Measurements from ENCODE around the gene ZNF579.

DNA sequence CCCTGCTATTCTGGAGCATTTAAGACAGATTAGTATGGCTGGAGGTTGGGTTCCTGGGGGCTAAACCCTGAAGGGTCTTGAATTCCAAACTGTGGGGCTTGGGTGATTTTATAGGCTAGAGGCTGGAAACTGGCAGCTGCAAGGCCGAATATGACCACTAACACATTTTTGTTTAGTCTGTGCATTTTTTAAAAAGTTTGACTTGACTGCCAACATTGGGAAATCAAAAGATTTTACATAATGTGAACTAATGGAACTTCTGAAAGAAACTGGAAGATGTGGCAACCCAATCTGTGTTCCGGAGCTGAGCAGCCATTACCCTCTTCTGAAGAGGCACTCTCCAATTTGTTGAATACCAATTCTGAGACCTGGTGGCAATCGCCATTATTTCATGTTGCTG, 38.6 kb upstream of the ZNF579 start:
- TF ChIP-seq, protein P1, sequence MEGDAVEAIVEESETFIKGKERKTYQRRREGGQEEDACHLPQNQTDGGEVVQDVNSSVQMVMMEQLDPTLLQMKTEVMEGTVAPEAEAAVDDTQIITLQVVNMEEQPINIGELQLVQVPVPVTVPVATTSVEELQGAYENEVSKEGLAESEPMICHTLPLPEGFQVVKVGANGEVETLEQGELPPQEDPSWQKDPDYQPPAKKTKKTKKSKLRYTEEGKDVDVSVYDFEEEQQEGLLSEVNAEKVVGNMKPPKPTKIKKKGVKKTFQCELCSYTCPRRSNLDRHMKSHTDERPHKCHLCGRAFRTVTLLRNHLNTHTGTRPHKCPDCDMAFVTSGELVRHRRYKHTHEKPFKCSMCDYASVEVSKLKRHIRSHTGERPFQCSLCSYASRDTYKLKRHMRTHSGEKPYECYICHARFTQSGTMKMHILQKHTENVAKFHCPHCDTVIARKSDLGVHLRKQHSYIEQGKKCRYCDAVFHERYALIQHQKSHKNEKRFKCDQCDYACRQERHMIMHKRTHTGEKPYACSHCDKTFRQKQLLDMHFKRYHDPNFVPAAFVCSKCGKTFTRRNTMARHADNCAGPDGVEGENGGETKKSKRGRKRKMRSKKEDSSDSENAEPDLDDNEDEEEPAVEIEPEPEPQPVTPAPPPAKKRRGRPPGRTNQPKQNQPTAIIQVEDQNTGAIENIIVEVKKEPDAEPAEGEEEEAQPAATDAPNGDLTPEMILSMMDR (conservative IDR thresholded peaks at IDR 0.05; ENCODE audit: low read depth, low read length) = no peak
- TF ChIP-seq EZH2phosphoT487 (IDR thresholded peaks at IDR 0.05; ENCODE audit: borderline replicate concordance, low read length) = no peak
- TF ChIP-seq EZH2 (IDR thresholded peaks at IDR 0.05; ENCODE audit: low read length, unreplicated experiment) = no peak
